Prostate gland (tissue), 2 donors: ENCODE results near the gene GULP1. TPM values are rescaled to one million over a fixed set of nuclear protein-coding genes. Genes with fewer than 3 reads are reported as not detected.

Source experiments
- DNase-seq: peaks from one replicate; pipeline ENCODE4 v3.0.0-alpha.2; 2019; ENCODE audit warnings: low spot score
- H3K27ac ChIP-seq, 2 donors: fragments of 200-600 bp; sonication (generic); 2 replicates each; pipeline ENCODE4 v1.5.1; 2017 to 2019
- H3K27me3 ChIP-seq: fragments of 200-600 bp; sonication (generic); replicated peaks from 2 replicates; pipeline ENCODE4 v1.5.1; 2019; ENCODE audit not compliant: insufficient read depth
- H3K36me3 ChIP-seq, 2 donors: fragments of 200-600 bp; sonication (generic); 1 replicate in 1 of 2; 2 replicates in 1 of 2; pipeline versions ENCODE4 v1.5.1 to v1.8.1; 2017 to 2019
- H3K4me1 ChIP-seq: fragments of 200-600 bp; sonication (generic); replicated peaks from 2 replicates; pipeline ENCODE4 v1.5.1; 2019
- H3K4me3 ChIP-seq, 2 donors: fragments of 200-600 bp; sonication (generic); 2 replicates each; pipeline ENCODE4 v1.5.1; 2017 to 2019
- H3K9me3 ChIP-seq: fragments of 200-600 bp; sonication (generic); 2 replicates; pipeline ENCODE4 v1.5.1; 2017
- CTCF ChIP-seq, 4 experiments: fragments of 200-600 bp in 2 of 4; fragments of 450-650 bp in 2 of 4; sonication (generic) in 2 of 4; IDR thresholded peaks; 1 replicate in 3 of 4; 2 replicates in 1 of 4; pipeline ENCODE4 v1.5.1; 2016 to 2019; ENCODE audit warnings: antibody characterized with exemption in 4 of 4, mild to moderate bottlenecking in 2 of 4, moderate library complexity in 2 of 4
- POLR2A ChIP-seq: fragments of 450-650 bp; IDR thresholded peaks from one replicate; pipeline ENCODE4 v1.6.1; 2016; ENCODE audit warnings: antibody characterized with exemption, mild to moderate bottlenecking
- POLR2AphosphoS5 ChIP-seq: sonication (generic); formaldehyde crosslinking; IDR thresholded peaks from one replicate; pipeline ENCODE4 v1.6.1; 2017; ENCODE audit warnings: antibody characterized with exemption
- WGBS: methylation state at CpG from one replicate; pipeline ENCODE4 v1.1.5; 2018; 5-methylcytosine and 5-hydroxymethylcytosine counted together
- intact Hi-C: fragments of 100-400 bp; cut with DNase I; formaldehyde crosslinking; loops from one replicate; pipeline ENCODE4 v1.14.2; 2022
- total RNA-seq, 2 donors: library from RNA; depleted of rRNA; stranded (reverse); fragments of >200 nt; gene quantifications; one replicate each; pipeline ENCODE4 v1.1.0, GENCODE V29; 2016

GULP1 gene
- total RNA-seq, 2 donors from 2014 or later, result 29.3 to 45.4 TPM

- intact Hi-C loops, result no loop called here
- Histone ChIP-seq H3K36me3 (no peaks in the 10 kb centered on the region), H3K9me3 (no peaks in the 10 kb centered on the region), H3K4me1 (no peaks in the 10 kb centered on the region), H3K4me3 (no peak overlapping the region), H3K27ac (no peak overlapping the region), H3K27me3 (no peaks in the 10 kb centered on the region)
- 77% methylated on average over 3 of the region's 3 CpGs for WGBS
- no peak for DNase-seq
- TF ChIP-seq POLR2A (no peak), CTCF (IDR thresholded peaks at IDR 0.05) (no peak), POLR2AphosphoS5 (no peak)
These were observed 149.2 kb downstream of the GULP1 start for GRCh38 chr2:188440849-188441248.

- H3K4me3 ChIP-seq, result no peak overlapping the region
- H3K4me1 ChIP-seq, result no peaks in the 10 kb centered on the region
- no peaks in the 10 kb centered on the region for H3K9me3 ChIP-seq
- intact Hi-C loops, result no loop called here
- no peak overlapping the region for H3K27ac ChIP-seq
- 67% methylated on average over 1 of the region's 1 CpG for WGBS
- no peaks in the 10 kb centered on the region for H3K36me3 ChIP-seq
- TF ChIP-seq POLR2A, result no peak
- no peak for TF ChIP-seq POLR2AphosphoS5
- TF ChIP-seq CTCF (IDR thresholded peaks at IDR 0.05), result no peak
- H3K27me3 ChIP-seq, result no peaks in the 10 kb centered on the region
- DNase-seq, result no peak
These were observed 149.7 kb downstream of the GULP1 start for GRCh38 chr2:188441288-188441947.

GRCh38 chr2:188443207-188443606 is 151.5 kb downstream of the GULP1 start:
- H3K27me3 ChIP-seq, result no peaks in the 10 kb centered on the region
- intact Hi-C loops, result no loop called here
- TF ChIP-seq POLR2AphosphoS5, result no peak
- TF ChIP-seq CTCF (IDR thresholded peaks at IDR 0.05), result no peak
- no peak for TF ChIP-seq POLR2A
- no peak overlapping the region for H3K4me3 ChIP-seq
- H3K36me3 ChIP-seq, result no peaks in the 10 kb centered on the region
- no peak overlapping the region for H3K27ac ChIP-seq
- no peaks in the 10 kb centered on the region for H3K4me1 ChIP-seq
- H3K9me3 ChIP-seq, result no peaks in the 10 kb centered on the region
- no peak for DNase-seq
- WGBS, result 50% methylated on average over 3 of the region's 3 CpGs

- 89% methylated on average over 3 of the region's 3 CpGs for WGBS
- no peak overlapping the region for H3K27ac ChIP-seq
- TF ChIP-seq CTCF (IDR thresholded peaks at IDR 0.05), result no peak
- no peak for TF ChIP-seq POLR2A
- TF ChIP-seq POLR2AphosphoS5, result no peak
- intact Hi-C loops, result no loop called here
- DNase-seq, result no peak
- H3K9me3 ChIP-seq, result no peaks in the 10 kb centered on the region
- H3K4me3 ChIP-seq, result no peak overlapping the region
- no peaks in the 10 kb centered on the region for H3K36me3 ChIP-seq
- no peaks in the 10 kb centered on the region for H3K27me3 ChIP-seq
- H3K4me1 ChIP-seq, result no peaks in the 10 kb centered on the region
These were observed 152.6 kb downstream of the GULP1 start for GRCh38 chr2:188444106-188444835.

GRCh38 chr2:188449561-188449960 is 157.9 kb downstream of the GULP1 start:
- intact Hi-C loops, result no loop called here
- Histone ChIP-seq H3K4me1 (no peaks in the 10 kb centered on the region), H3K36me3 (no peaks in the 10 kb centered on the region), H3K27me3 (no peaks in the 10 kb centered on the region), H3K4me3 (no peak overlapping the region), H3K27ac (no peak overlapping the region), H3K9me3 (no peaks in the 10 kb centered on the region)
- no peak for TF ChIP-seq CTCF (IDR thresholded peaks at IDR 0.05)
- TF ChIP-seq POLR2A, result no peak
- no peak for TF ChIP-seq POLR2AphosphoS5
- no peak for DNase-seq
- WGBS, result 95% methylated on average over 1 of the region's 1 CpG
